Activated T-helper 9 cell treated with anti-CD3 and anti-CD28 coated beads, Interleukin-2, amount 50 U/mL, for 16 hours (primary cell): ENCODE measurements around the gene CATSPERE.
"Not testable (repeated sequence)": the region's sequence is repeated elsewhere in the genome, so short reads cannot be mapped to it uniquely, and the experiment has no call there.

Experiments used
- DNase-seq: peaks from one replicate; pipeline ENCODE4 v3.0.0-alpha.2; 2020; ENCODE audit warnings: low read depth

The CATSPERE gene

DNA sequence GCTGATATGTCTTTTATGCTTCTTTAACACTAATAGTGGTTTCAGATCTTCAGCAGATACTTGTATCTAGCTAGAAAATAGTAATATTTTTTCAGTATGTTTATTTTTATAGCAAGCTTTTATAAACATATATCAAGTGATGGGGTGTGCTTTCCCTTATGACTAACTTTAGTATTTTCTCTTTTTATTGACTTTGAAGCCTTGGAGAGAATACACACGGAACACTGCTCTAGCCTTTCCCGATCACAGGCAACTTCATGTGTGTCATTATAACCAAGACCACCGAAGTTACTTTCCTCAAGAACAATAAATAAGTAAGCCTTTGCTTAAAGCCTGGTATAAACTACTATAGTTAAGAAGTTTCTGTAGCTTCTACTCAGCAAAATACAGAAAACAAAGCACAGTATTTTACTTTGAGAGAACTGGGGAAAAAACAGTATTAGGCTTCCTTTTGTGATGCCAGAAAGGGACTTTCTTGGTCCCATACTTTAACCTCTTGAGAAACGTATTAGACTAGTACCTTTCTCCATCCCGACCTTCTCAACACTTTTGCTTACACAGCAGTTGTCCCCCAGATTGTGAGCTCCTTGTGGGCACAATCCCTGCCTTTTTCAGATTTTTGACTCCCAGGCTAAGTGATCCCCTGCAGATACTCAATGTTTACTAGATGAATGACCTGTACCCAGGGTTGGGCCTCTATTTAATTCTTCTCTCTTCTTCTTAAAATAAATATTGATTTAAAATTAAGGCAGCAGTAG, 12.6 kb upstream of the CATSPERE start:
- DNase-seq = no peak

DNA sequence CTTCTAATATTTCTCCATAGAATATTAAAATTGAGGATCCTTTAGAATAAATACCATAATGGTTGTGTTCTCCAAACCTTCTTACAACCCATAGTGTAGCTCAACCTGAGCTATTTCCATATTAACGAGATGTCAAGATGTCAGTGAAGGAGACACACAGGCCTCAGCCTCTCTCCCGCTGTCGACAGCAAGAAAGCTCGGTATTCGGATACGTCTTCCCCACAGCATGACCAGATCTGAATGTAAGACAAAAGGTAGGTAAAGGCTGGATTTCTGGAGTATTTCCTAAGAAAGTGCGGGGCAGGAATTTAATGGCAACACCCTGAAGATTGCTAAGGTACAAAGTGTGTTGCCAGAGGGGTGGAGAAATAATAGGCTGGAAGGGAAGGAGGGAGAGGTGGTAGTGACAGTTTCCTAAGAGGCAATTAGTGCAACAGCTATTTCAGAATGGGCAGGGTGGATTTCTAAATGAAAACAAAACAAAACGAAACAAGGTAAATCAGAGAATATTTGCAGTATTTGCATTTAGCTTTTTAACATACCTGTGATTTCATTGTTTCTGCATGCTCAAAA, 11.1 kb upstream of the CATSPERE start:
- DNase-seq = no peak

- peak; percentile 53 for DNase-seq
Measured at GRCh38 chr1:244450597-244451538, 10.2 kb upstream of the CATSPERE start.

DNA sequence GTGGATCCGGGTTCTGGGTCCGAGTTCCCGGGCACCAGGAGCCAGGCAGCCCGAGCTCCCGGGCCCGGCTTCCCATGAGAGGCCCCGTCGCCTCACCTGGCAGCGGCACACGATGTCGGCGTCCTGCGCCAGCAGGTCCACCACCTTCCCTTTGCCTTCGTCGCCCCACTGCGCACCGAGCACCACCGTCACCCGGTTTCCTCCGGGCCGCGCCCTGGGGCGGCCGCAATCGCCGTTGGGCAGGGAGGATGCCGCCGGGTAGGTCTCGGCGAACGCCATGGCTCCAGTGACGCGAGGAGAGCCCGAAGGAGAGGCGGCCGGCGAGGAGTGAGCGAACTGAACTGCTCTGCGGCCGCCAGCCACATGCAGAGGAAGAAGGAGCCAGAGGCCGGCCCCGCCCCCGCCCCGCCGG, 9.5 kb upstream of the CATSPERE start, which contains the start of gene ADSS2:
TSS of gene ADSS2 (minus strand) at position 371 of the 412 bp plus-strand sequence. CDS start at position 279, 92 bp downstream.
- DNase-seq = no peak

- peak; percentile 99 for DNase-seq
Measured at GRCh38 chr1:244451951-244452795, 8.9 kb upstream of the CATSPERE start.

DNA sequence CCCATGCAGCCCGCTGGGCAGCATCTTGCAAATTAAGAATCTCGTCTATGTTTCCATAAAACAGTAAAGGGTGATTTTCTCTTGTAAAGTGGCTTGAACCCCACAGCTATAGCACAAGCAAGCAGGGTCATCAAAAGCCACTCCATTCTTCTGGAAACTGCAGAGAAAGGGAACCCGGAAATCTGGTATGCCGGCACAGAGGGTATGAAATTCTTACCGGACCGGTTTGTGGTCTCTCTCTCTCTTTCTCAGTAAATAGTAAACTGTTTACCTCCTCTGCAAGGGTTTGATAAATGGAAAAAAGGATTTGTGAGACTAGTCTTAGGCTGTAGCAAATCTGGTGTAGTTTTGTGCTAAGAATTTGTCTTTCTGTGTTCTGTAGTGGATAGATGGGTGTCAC, 6.7 kb upstream of the CATSPERE start:
- no peak for DNase-seq

GRCh38 chr1:244456586-244456985, 4.5 kb upstream of the CATSPERE start:
- DNase-seq = no peak

- no peak for DNase-seq
Measured at GRCh38 chr1:244458781-244459180, 2.3 kb upstream of the CATSPERE start.

DNA sequence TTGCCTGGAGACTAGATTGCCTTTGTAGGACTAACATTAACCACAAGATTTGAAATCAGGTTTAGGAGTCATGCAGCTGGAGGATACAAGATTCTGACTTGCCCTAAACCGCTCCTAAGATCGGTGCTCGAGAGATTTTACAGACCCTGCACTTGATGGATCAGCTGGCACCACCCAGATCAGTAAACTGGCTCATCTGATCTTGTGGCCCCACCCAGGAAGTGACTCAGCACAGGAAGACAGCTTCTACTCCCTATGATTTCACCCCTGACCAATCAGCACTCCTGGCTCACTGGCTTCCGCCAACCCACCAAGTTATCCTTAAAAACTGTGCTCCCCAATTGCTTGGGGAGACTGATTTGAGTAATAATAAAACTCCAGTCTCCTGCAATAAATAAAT, 876 bp upstream of the CATSPERE start:
- DNase-seq = no peak

DNA sequence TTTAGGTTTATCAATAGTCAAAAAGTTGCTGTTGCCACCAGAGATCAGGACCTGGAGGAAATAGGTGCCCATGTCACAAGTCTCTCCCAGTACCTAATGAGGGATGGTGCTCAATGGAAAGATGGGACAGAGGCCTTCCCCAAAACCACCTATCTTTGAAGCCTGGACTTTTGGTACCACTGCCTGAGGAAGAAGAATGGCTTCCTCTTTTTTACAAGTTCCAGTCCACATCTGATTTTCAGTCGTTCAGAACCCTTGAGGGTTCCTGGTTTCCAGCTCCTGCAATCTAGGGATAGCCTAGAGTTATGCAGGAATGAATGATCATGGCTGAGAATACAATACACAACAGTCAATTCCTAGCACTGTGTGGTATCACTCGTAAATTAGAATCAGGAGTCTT, 5.7 kb downstream of the CATSPERE start:
- no peak for DNase-seq

GRCh38 chr1:244473059-244473605, 12.1 kb downstream of the CATSPERE start:
- no peak for DNase-seq

- DNase-seq = not testable (repeated sequence)
Measured at GRCh38 chr1:244484971-244485370, 23.9 kb downstream of the CATSPERE start.

GRCh38 chr1:244494653-244495052, 33.6 kb downstream of the CATSPERE start:
- DNase-seq = no peak

- DNase-seq = no peak
Measured at GRCh38 chr1:244496186-244496585, 35.1 kb downstream of the CATSPERE start.

GRCh38 chr1:244497805-244498204, 36.7 kb downstream of the CATSPERE start:
- no peak for DNase-seq

GRCh38 chr1:244499484-244499883, 38.4 kb downstream of the CATSPERE start:
- not testable (repeated sequence) for DNase-seq

DNA sequence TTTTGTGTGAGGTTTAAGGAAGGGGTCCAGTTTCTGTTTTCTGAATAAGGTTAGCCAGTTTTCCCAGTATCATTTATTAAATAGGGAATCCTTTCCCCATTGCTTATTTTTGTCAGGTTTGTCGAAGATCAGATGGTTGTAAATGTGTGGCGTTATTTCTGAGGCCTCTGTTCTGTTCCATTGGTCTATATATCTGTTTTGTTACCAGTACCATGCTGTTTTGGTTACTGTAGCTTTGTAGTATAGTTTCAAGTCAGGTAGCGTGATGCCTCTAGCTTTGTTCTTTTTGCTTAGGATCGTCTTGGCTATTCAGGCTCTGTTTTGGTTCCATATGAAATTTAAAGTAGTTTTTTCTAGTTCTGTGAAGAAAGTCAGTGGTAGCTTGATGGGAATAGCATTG, 39.4 kb downstream of the CATSPERE start:
- DNase-seq = not testable (repeated sequence)

DNA sequence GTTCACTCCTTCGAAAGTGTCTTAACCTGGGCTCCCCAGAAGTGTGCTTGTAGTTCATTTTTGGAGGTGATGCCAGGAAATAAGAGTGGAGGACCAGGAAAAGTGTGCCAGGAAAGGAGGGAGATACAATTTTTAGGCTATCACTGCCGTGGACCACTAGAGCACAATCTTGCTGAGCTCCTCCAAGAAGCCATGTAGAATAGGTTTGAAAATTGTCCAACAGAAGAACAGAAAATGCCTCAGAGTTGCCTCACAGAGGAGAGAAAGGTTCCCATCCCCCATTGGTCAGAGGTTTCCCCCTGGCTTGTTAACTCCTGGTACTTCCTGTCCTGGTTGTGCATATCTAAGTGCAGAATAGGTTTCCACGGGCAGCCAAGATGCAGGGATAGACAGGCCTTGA, 41.6 kb downstream of the CATSPERE start:
- DNase-seq = no peak

DNA sequence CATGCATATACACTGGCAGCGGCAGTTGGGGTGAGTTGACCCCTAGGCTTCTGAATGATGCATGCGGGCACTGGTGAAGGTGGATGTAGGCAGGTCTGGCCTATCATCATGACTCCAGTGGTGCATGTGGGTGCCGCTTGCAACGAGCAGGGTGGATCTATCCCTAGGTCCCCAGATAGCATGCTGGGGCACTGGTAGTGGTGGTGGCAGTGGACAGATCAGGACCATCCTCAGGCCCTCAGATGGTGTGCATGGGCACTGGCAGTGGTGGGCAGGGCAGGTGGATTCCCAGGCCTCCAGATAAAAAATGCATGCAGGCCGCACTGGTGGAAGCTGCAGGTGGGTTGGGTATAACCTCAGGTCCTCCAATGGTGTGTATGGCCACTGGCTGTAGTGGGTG, 52.4 kb downstream of the CATSPERE start:
- DNase-seq = no peak

GRCh38 chr1:244515680-244516079, 54.6 kb downstream of the CATSPERE start:
- DNase-seq = no peak

DNA sequence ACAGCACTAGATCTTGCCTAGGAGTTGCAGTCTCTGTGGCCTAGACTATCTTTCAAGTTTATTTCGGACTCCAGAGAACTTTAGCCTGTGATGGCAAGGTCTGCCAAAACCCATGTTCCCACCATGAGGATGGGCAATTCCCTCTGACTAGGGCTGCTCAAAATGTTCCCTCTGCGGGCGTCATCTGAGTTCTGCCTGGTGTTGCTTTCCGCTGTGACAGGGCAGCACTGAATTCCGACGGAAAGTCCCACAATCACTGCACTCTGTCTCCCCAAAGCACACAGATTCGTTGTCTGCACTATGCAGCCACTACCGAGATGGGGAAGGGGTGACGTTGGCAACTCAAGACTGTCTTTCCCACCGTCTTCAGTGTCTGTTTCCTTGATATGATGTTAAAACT, 75.2 kb downstream of the CATSPERE start:
- DNase-seq = no peak
